Vagina (tissue), 2 donors: Measurements from ENCODE around the gene CCNK.

ENCODE experiments used
- POLR2A ChIP-seq, 2 donors: fragments of 450-650 bp; IDR thresholded peaks; one replicate each; pipeline ENCODE4 v1.6.1; 2017; ENCODE audit warnings: antibody characterized with exemption in 2 of 2, mild to moderate bottlenecking in 2 of 2, moderate library complexity in 2 of 2
- POLR2AphosphoS5 ChIP-seq, 2 donors: sonication (generic); formaldehyde crosslinking; IDR thresholded peaks; one replicate each; pipeline ENCODE4 v1.9.0; 2017; ENCODE audit warnings: antibody characterized with exemption in 2 of 2, mild to moderate bottlenecking in 2 of 2, low read depth in 1 of 2; ENCODE audit not compliant: insufficient read depth in 1 of 2
- TF ChIP-seq, protein P1 (sequence below), 3 experiments: fragments of 450-650 bp in 2 of 3; fragments of 200-600 bp in 1 of 3; sonication (generic) in 1 of 3; IDR thresholded peaks; one replicate each; pipeline ENCODE4 v1.5.1; 2017 to 2019; ENCODE audit warnings: antibody characterized with exemption in 3 of 3, mild to moderate bottlenecking in 2 of 3, moderate library complexity in 2 of 3

GRCh38 chr14:99513946-99514551 lies 32.8 kb downstream of the CCNK start:
- TF ChIP-seq, protein P1, sequence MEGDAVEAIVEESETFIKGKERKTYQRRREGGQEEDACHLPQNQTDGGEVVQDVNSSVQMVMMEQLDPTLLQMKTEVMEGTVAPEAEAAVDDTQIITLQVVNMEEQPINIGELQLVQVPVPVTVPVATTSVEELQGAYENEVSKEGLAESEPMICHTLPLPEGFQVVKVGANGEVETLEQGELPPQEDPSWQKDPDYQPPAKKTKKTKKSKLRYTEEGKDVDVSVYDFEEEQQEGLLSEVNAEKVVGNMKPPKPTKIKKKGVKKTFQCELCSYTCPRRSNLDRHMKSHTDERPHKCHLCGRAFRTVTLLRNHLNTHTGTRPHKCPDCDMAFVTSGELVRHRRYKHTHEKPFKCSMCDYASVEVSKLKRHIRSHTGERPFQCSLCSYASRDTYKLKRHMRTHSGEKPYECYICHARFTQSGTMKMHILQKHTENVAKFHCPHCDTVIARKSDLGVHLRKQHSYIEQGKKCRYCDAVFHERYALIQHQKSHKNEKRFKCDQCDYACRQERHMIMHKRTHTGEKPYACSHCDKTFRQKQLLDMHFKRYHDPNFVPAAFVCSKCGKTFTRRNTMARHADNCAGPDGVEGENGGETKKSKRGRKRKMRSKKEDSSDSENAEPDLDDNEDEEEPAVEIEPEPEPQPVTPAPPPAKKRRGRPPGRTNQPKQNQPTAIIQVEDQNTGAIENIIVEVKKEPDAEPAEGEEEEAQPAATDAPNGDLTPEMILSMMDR (IDR thresholded peaks at IDR 0.05) = no peak
- TF ChIP-seq POLR2AphosphoS5 (IDR thresholded peaks at IDR 0.05; ENCODE audit: insufficient read depth in 1 of 2, low read depth in 1 of 2) (no peak), POLR2A (IDR thresholded peaks at IDR 0.05) (no peak)
